HG02970 (cell line): ENCODE data around the gene SKIL.

ENCODE experiments used
- ATAC-seq: cut with Tn5 transposase; IDR thresholded peaks from one replicate; pipeline ENCODE4 v1.9.1; 2021; ENCODE audit warnings: mild to moderate bottlenecking, moderate library complexity, moderate number of reproducible peaks; ENCODE audit not compliant: unreplicated experiment, low FRiP score

SKIL gene

DNA sequence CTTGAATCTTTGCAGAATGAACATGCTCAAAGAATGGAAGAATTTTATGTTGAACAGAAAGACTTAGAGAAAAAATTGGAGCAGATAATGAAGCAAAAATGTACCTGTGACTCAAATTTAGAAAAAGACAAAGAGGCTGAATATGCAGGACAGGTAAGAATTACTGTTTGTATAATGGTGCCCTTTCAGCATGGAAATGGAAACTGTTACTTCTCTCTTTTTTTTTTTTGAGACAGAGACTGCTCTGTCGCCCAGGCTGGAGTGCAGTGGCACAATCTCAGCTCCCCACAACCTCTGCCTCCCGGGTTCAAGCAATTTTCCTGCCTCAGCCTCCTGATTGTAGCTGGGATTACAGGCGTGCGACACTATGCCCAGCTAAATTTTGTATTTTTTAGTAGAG lies 33.6 kb downstream of the SKIL start:
- no peak for ATAC-seq

- ATAC-seq: no peak
Observed at GRCh38 chr3:170397685-170398084, 40.2 kb downstream of the SKIL start.

DNA sequence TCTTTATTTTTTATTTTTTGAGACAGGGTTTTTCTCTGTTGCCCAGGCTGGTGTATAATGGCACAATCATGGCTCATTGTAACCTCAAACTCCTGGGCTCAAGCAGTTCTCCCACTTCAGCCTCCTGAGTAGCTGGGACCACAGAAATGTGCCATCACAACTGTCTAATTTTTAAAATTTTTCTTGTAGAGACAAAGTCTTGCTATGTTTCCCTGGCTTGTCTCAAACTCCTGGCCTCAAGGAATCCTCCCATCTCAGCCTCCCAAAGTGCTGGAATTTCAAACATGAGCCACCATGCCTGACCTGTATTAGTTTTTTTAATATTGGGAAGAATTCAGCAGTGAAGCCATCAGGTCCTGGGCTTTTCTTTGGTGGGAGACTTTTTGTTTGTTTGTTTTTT lies 47.6 kb downstream of the SKIL start:
- no peak for ATAC-seq

- ATAC-seq: no peak
Observed at GRCh38 chr3:170410428-170411029, 53.0 kb downstream of the SKIL start.

DNA sequence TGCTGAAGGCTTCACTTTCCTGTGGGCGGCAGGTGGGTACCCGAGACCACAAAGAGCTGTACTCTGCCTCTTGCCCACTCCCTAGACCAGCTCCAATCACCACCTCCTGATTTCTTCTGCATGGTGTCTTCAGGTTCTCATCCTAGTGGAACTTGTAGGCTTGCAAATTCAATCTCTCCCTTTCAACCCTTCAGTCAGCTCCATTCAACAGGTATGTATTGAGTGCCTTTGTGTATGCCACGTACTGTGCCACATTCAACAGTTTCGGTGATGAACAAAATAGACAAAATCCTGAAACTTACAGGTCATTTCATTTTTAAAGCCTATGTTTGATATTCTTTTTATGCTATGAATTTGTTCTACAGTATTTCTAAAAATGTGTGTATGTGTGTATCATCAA lies 55.8 kb downstream of the SKIL start:
- no peak for ATAC-seq

GRCh38 chr3:170414202-170414663 lies 56.7 kb downstream of the SKIL start:
- no peak for ATAC-seq

DNA sequence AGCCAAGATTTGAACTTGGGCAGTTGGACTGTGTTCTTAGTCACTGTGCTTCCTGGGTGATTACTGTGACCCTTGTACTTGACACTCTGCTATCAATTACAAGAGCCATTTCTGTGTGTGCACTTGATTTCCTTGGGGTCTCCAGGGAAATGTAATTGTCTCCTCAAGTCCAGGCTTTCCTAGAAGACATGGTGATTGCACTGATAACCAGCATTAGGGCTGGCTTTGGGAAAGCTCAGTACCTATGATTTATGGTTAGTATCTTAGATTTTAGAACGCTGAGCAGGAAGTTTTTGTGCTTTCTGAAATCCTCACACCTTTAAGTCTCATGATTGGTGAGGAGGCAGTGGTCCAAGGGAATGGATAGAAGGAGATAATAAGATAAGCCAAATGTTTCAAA lies 59.6 kb downstream of the SKIL start:
- no peak for ATAC-seq

- no peak for ATAC-seq
Observed at GRCh38 chr3:170418422-170419398, 61.2 kb downstream of the SKIL start, which contains the start of gene CLDN11. CLDN11 (plus strand) TSS chr3:170418868; CDS start chr3:170419067, 199 bp downstream.

DNA sequence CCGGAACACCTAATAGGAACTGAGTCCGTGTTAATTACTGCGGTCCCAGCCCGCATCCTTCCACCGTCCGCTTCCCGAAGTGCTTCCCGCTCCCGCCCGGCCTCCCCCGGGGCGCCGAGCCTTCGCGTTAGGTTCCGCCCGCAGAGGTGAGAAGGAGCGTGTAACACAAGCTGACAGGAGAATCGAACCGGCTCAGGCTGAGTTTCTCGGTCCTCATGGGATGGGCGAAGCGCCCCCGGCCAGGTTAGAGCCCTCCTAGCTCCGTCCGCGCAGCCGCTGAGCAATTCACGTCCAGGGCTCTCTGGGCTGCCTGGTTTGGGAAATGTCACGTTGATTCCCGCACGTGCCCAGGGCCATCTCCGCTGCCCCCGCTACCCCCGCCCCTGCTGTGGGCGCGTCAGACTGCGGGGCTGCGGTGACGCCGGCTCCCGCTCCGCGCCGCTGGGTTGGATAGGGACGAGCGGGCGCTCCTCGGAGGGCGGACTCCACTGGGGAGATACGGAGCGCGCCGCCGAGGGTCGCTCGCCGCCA lies 62.1 kb downstream of the SKIL start:
- ATAC-seq: no peak

DNA sequence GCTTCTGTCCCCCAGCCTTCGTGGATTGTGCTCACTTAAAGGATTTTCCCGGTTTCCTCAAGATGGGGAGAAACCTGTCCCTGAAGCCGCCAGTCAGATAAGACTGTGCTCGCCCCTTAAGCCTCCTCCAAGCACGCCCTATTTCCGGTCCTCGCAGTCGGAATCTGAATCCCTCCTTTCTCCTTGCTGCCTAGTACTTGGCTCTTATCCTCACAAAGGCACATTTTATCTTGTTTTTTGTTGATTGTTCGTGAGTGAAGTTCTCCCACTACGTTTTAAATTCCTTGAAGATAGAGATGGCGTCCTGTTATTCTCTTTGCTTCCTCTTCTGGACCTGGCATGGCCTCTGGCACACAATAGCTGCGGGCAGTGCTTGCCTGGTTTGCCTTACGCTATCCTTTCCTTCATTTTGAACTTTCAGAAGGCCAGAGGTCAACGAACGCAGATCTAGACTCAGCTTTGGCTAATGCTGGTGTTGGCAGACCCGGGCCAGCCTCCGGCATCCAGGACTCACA lies 62.8 kb downstream of the SKIL start:
- no peak for ATAC-seq

- no peak for ATAC-seq
Observed at GRCh38 chr3:170421111-170421641, 63.7 kb downstream of the SKIL start.

DNA sequence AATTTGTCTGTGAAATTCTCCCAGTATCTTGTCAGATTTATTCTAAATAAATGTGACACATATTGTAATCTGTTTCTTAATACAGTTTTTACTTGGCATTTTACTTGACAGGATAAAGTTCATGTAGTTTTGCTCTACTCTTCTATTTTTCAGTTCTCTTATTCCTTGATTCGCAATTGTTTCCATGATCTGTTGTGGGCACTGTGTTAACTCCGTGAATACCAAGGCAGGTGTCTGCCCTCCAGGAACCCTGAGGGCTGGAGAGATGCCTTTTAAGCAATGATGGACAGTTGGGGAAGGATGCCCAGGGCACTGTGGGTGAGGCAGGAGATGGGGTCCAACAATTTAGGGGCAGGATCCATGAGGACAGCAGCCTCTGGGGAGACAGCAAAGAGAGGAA lies 64.2 kb downstream of the SKIL start:
- ATAC-seq: no peak

DNA sequence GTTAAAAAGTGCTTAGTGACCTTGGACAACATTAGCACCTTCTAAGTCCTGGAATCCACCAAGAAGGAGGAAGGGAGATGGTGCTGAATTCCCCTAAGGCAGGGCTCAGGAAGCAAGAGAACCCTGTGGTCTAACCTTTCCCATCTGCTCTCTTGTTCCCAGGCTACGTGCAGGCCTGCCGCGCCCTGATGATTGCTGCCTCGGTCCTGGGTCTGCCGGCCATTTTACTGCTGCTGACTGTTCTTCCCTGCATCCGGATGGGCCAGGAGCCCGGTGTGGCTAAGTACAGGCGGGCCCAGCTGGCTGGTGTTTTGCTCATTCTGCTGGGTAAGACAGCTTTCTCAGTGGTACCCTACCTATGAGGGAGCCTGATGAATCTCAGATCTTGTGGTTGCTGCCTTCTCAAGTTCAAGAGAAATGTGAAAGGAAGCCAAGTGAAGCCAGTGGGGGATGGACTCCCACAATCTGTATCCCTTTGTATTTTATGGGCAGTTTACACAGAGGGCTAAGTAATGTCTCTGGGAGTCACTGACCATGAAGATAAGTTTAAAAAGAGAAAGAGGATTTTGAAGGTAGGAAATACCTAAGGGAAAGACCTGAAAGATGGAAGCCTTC lies 65.6 kb downstream of the SKIL start:
- no peak for ATAC-seq

DNA sequence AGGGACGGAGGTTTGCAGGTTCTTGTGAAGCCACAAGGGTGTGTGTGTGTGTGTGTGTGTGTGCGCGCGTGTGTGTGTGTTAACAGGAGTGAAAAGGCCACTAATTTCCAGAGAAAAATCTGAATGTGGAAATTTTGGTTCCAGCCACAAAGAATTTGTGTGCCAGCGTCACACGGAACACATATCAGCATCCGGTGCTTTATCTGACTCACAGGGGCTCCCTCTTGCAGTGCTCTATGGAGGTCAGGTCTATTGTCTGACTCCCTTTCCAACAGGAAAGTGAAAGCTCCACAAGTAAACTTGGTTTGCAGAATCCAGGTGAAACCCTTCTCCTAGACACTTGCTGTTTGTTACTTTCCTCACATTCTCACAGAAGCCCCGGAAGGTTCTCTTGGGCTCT lies 67.4 kb downstream of the SKIL start:
- no peak for ATAC-seq

DNA sequence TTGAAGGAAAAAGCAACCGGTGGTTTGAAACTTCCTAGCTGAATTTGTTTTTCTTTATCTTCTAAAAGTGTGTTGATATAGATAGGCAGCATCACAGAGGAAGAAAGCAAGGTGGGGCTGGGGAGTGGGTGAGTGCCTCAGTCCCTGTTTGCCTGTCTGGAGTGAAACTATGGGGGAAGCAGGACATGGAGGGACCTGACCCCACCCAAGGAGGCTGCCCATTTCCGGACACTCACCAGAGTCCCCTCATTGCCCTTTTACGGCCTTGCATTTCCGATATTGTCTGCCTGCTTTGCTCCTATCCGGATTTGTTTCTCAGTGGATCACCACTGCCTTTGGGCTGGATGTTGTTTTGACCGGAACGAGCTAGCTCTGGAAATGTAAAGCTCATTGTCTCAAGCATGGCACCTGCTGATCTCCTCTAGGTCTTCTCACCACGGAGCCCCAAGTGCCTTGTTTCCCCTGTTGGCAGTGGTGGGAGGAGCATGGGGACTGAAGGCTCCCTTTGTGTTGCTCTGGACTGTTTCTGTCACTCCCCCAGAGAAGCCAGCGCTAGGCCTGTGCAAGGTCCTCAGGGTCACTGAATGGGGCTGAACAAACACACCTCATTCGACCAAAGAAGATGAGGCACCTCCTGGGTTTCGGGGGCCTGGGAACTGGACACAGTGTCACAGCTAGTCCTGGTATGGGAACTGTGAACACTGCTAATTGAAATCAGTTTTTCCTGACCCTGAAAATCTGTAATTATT lies 68.2 kb downstream of the SKIL start:
- ATAC-seq: no peak

DNA sequence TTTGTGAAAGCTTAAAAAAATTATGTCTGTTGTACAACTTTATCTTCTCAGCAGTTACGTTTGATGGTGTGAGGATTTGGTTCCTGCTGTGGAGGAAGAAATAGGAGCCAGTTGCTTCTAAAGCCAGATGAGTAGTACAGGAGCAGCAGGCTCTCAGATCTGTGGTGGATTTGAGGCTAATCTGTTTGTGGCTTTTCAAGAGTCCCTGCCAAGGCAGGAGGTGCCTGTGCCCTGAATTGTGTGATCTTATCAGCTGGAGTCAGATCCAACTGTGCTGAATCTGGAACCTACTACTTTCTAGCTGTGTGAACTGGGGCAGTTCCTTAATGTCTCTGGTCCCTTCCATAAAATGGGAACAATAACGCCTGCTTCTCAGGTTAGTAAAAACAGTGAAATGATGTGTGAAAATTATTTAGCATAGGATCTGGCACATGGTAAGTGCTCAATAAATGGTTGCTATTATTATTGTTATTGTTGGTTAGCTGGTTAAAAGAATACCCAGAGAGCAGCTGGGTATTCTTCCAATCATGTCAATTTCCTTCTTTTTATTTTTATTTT lies 68.8 kb downstream of the SKIL start:
- ATAC-seq: no peak

GRCh38 chr3:170428095-170428494 lies 70.6 kb downstream of the SKIL start:
- ATAC-seq: no peak

DNA sequence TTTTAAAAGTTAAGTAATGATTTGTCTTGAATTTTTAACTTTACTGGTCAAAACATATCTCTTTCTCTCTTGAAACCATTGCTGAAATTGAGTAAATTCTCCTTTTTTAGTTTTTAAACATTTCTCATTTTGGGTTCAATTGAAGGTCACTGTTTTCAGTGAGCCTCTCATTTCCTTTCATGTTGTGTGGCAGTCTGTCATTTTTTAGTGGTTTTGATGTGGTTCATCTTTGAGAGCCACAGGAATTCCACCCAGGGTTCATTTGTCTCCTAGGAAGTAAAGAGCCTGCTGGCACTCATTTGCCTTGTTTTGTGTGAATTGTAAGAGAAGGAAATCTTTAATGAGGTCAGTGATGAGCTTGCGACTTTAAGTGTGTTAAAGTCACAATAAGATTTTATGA lies 71.5 kb downstream of the SKIL start:
- no peak for ATAC-seq

DNA sequence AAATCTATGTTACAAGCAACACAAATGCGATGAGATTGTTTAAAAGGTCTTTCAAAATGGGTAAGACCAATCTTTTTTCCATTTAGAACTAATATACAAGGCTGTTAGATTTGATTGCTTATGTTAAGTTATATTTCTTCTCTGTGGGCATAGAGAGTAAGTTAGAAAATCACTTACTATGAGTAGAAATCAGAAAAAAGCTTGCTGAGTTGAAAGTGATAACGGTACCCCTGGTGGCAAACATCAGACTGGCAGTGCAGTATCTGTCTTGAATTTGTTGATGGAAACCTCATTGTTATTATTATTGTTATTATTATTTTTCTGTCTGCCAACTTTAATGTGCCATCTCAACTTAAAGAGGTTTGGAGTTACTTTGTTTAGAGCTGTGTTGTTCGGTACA lies 73.5 kb downstream of the SKIL start:
- ATAC-seq: no peak

DNA sequence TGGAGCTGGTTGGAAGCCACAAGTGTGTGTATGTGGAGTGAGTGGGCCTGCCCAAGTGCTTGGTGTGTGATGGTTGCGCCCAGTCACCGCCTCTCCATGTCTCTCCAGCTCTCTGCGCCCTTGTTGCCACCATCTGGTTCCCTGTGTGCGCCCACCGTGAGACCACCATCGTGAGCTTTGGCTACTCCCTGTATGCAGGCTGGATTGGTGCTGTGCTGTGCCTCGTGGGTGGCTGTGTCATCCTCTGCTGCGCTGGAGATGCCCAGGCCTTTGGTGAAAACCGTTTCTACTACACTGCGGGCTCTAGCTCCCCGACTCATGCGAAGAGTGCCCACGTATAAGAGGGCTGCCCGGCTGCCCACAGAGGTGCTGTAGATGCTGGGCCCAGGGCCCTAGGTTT lies 74.9 kb downstream of the SKIL start:
- no peak for ATAC-seq
